ENCODE data around the gene CYB561D2. TPM values are rescaled to one million over a fixed set of nuclear protein-coding genes. Genes with fewer than 3 reads are reported as not detected.
A peak's percentile ranks its signal among the peaks of the same experiment; 100 is the strongest.

The CYB561D2 gene
- total and polyA plus RNA-seq, 2 donors (not counting 3 experiments of a cell fraction or from before 2014, with no cell fraction given): 13.6 to 46.0 TPM

DNA sequence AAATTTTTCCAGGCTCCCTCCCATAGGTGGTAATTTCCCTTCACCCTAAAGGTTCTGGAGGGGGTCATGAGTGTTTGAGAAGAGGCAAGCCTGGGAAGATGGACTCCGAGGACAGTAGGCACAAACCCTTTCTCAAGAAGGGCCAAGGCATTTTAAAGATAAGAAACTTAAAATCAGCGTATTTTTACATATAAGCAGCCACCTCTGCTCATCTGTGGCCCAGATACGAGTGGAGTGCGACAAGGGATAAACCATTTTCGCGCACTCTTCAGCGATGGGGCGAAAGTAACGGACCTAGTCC, 10.6 kb upstream of the CYB561D2 start:
- H3K9me1 ChIP-seq (replicated peaks; ENCODE audit: control insufficient read depth, extremely low read depth, insufficient read depth, low read length): no peaks in the 10 kb centered on the region
- intact Hi-C loops (cut with micrococcal nuclease): no loop called here
- no peak for DNase-seq (ENCODE audit: low read depth, low spot score)
- dilution Hi-C loops (cut with MboI; ENCODE audit: extremely low pct_ligation_motif_present, low sequenced_read_pairs): no loop called here
- H3K79me2 ChIP-seq (ENCODE audit: control insufficient read depth, insufficient read depth, low read length): peaks cover 20% of the 10 kb centered on the region
- H3K27me3 ChIP-seq (ENCODE audit: control insufficient read depth in 2 of 2, insufficient read depth in 2 of 2, low read length in 2 of 2): no peaks in the 10 kb centered on the region
- H3K4me2 ChIP-seq (ENCODE audit: insufficient read depth, low read length): peak overlapping the region; percentile 33
- H3K4me3 ChIP-seq (replicated peaks in 1 of 3; ENCODE audit: insufficient read depth in 1 of 3, low read depth in 1 of 3, low read length in 3 of 3): no peak overlapping the region
- ChIA-PET CTCF (interaction anchor here (1.0 to 2.4 kb wide), 3 partner anchors 13 to 202 kb away, joined by 3 to 6 read pairs (median 3); partner anchors contain the start of gene HYAL2), POLR2A (no interaction called here)
- no peaks in the 10 kb centered on the region for H3K36me3 ChIP-seq (ENCODE audit: control insufficient read depth in 2 of 2, extremely low read depth in 1 of 2, insufficient read depth in 2 of 2, low read length in 2 of 2)
- peaks cover 23% of the 10 kb centered on the region for H3K4me1 ChIP-seq (ENCODE audit: control insufficient read depth, extremely low read depth, insufficient read depth, low read length)
- no peak for FAIRE-seq
- H3K27ac ChIP-seq (ENCODE audit: insufficient read depth, low read depth, low read length): no peak overlapping the region
- no peak overlapping the region for H3K9ac ChIP-seq (replicated peaks; ENCODE audit: extremely low read depth, insufficient read depth, low read length)
- no TSS peak for BruUV-seq (replicated peaks)
- TF ChIP-seq, protein P1, sequence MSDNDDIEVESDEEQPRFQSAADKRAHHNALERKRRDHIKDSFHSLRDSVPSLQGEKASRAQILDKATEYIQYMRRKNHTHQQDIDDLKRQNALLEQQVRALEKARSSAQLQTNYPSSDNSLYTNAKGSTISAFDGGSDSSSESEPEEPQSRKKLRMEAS (IDR thresholded peaks at IDR 0.05; ENCODE audit: insufficient read depth, insufficient read length): no peak
- TF ChIP-seq FOS (IDR thresholded peaks at IDR 0.05; ENCODE audit: borderline replicate concordance, insufficient read depth, low read length) (no peak), GATA2 (IDR thresholded peaks at IDR 0.05; ENCODE audit: insufficient read depth, insufficient read length, low read depth, low read length) (no peak), MYC (IDR thresholded peaks at IDR 0.05; ENCODE audit: low read depth, low read length) (no peak), JUN (IDR thresholded peaks at IDR 0.05; ENCODE audit: borderline replicate concordance, insufficient read depth, insufficient read length, low read depth) (no peak), EZH2 (IDR thresholded peaks at IDR 0.05; ENCODE audit: borderline replicate concordance, low read depth, low read length, severe bottlenecking) (no peak), POLR2A (IDR thresholded peaks at IDR 0.05; ENCODE audit: low read depth, low read length) (no peak), POLR2AphosphoS5 (IDR thresholded peaks at IDR 0.05; ENCODE audit: insufficient read depth, low read depth, low read length) (no peak)
- TF ChIP-seq, protein P2, sequence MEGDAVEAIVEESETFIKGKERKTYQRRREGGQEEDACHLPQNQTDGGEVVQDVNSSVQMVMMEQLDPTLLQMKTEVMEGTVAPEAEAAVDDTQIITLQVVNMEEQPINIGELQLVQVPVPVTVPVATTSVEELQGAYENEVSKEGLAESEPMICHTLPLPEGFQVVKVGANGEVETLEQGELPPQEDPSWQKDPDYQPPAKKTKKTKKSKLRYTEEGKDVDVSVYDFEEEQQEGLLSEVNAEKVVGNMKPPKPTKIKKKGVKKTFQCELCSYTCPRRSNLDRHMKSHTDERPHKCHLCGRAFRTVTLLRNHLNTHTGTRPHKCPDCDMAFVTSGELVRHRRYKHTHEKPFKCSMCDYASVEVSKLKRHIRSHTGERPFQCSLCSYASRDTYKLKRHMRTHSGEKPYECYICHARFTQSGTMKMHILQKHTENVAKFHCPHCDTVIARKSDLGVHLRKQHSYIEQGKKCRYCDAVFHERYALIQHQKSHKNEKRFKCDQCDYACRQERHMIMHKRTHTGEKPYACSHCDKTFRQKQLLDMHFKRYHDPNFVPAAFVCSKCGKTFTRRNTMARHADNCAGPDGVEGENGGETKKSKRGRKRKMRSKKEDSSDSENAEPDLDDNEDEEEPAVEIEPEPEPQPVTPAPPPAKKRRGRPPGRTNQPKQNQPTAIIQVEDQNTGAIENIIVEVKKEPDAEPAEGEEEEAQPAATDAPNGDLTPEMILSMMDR (IDR thresholded peaks at IDR 0.05; ENCODE audit: extremely low read depth in 1 of 2, insufficient read depth in 1 of 2, low read depth in 1 of 2, low read length in 2 of 2): no peak
- no peaks in the 10 kb centered on the region for H3K9me3 ChIP-seq (replicated peaks; ENCODE audit: control insufficient read depth, insufficient read depth, low read length)
- peak overlapping the region; percentile 79 for H2AFZ ChIP-seq (ENCODE audit: low read depth, low read length)
- H4K20me1 ChIP-seq (replicated peaks; ENCODE audit: control insufficient read depth, extremely low read depth, insufficient read depth, low read length): no peaks in the 10 kb centered on the region
